Smooth muscle cell (in vitro differentiated cells): ENCODE measurements around the gene PTPRD. TPM values are rescaled to one million over a fixed set of nuclear protein-coding genes. Genes with fewer than 3 reads are reported as not detected.

Source experiments
- DNase-seq: peaks from one replicate; lab custom pipeline; 2025; ENCODE audit not compliant: unreplicated experiment; lab: John Stamatoyannopoulos, UW
- H2AFZ ChIP-seq: fragments of 200-600 bp; sonication (generic); 2 replicates; pipeline ENCODE4 v1.6.0; 2016; ENCODE audit warnings: antibody characterized with exemption, low read depth, mild to moderate bottlenecking
- H3F3A ChIP-seq: fragments of 200-600 bp; sonication (generic); 2 replicates; pipeline ENCODE4 v1.6.0; 2017; ENCODE audit warnings: antibody characterized with exemption, low read depth
- H3K27ac ChIP-seq: fragments of 200-600 bp; sonication (generic); 2 replicates; pipeline ENCODE4 v1.5.1; 2016; ENCODE audit warnings: low read depth, mild to moderate bottlenecking
- H3K27me3 ChIP-seq: fragments of 200-600 bp; sonication (generic); 2 replicates; pipeline ENCODE4 v1.6.1; 2016; ENCODE audit warnings: low read depth, mild to moderate bottlenecking
- H3K36me3 ChIP-seq: fragments of 200-600 bp; sonication (generic); 2 replicates; pipeline ENCODE4 v1.5.1; 2016; ENCODE audit warnings: low read depth
- H3K4me1 ChIP-seq: fragments of 200-600 bp; sonication (generic); 2 replicates; pipeline ENCODE4 v1.5.1; 2016; ENCODE audit warnings: low read depth
- H3K4me2 ChIP-seq: fragments of 200-600 bp; sonication (generic); 2 replicates; pipeline ENCODE4 v1.6.0; 2016; ENCODE audit warnings: mild to moderate bottlenecking
- H3K4me3 ChIP-seq: fragments of 200-600 bp; sonication (generic); 2 replicates; pipeline ENCODE4 v1.5.1; 2016; ENCODE audit warnings: mild to moderate bottlenecking
- H3K79me2 ChIP-seq: fragments of 200-600 bp; sonication (generic); 2 replicates; pipeline ENCODE4 v1.6.0; 2016; ENCODE audit warnings: low read depth, mild to moderate bottlenecking
- H3K9ac ChIP-seq: fragments of 200-600 bp; sonication (generic); 2 replicates; pipeline ENCODE4 v1.6.0; 2016; ENCODE audit warnings: low read depth
- H3K9me3 ChIP-seq: fragments of 200-600 bp; sonication (generic); replicated peaks from 2 replicates; pipeline ENCODE4 v1.5.1; 2016; ENCODE audit warnings: low read depth
- H4K20me1 ChIP-seq: fragments of 200-600 bp; sonication (generic); 2 replicates; pipeline ENCODE4 v1.6.0; 2016; ENCODE audit warnings: low read depth
- CTCF ChIP-seq: fragments of 200-600 bp; sonication (generic); IDR thresholded peaks from 2 replicates; pipeline ENCODE4 v1.5.1; 2017; ENCODE audit warnings: borderline replicate concordance, mild to moderate bottlenecking, antibody characterized with exemption; ENCODE audit not compliant: insufficient read depth, poor library complexity, severe bottlenecking
- WGBS: methylation state at CpG from one replicate; pipeline ENCODE4 v1.1.7; 2016; ENCODE audit warnings: low lambda C conversion rate; 5-methylcytosine and 5-hydroxymethylcytosine counted together
- polyA plus RNA-seq: library from polyadenylated mRNA; unstranded; fragments of >200 nt; fragmentation: Nextera tagmentation; extraction: Ambion mirVana; gene quantifications from 2 replicates; pipeline ENCODE4 v1.2.1, GENCODE V29; 2016
- total RNA-seq: library from RNA; depleted of rRNA; stranded (reverse); fragments of >200 nt; gene quantifications from 2 replicates; pipeline ENCODE4 v1.2.3, GENCODE V29; 2014

Gene PTPRD
- total and polyA plus RNA-seq, 2 experiments from 2014 or later: 6.5 to 61.0 TPM

- H3K79me2 ChIP-seq: no peaks in the 10 kb centered on the region
- TF ChIP-seq CTCF: no peak
- H3K4me2 ChIP-seq: no peak overlapping the region
These were observed 967.8 kb downstream of the PTPRD start for GRCh38 chr9:9645006-9645405.

GRCh38 chr9:9631284-9631683 is 981.5 kb downstream of the PTPRD start:
- Histone ChIP-seq H3K4me1 (no peaks in the 10 kb centered on the region), H3K79me2 (no peaks in the 10 kb centered on the region), H3K4me2 (no peak overlapping the region), H3F3A (no peaks in the 10 kb centered on the region), H3K27me3 (no peaks in the 10 kb centered on the region), H3K9ac (no peak overlapping the region), H3K36me3 (no peaks in the 10 kb centered on the region), H4K20me1 (no peaks in the 10 kb centered on the region), H3K4me3 (no peak overlapping the region), H3K27ac (no peak overlapping the region), H2AFZ (no peak overlapping the region), H3K9me3 (no peaks in the 10 kb centered on the region)
- DNase-seq: no peak
- no peak for TF ChIP-seq CTCF
- 68% methylated on average over 2 of the region's 2 CpGs for WGBS

More at GRCh38 chr9:9645006-9645405, 967.8 kb downstream of the PTPRD start:
- no peaks in the 10 kb centered on the region for H3F3A ChIP-seq
- H2AFZ ChIP-seq: no peak overlapping the region
- 88% methylated on average over 3 of the region's 3 CpGs for WGBS
- no peaks in the 10 kb centered on the region for H4K20me1 ChIP-seq
- no peak for DNase-seq
- no peak overlapping the region for H3K27ac ChIP-seq
- no peaks in the 10 kb centered on the region for H3K4me1 ChIP-seq
- no peak overlapping the region for H3K9ac ChIP-seq
- H3K9me3 ChIP-seq: no peaks in the 10 kb centered on the region
- H3K27me3 ChIP-seq: no peaks in the 10 kb centered on the region
- no peak overlapping the region for H3K4me3 ChIP-seq
- H3K36me3 ChIP-seq: no peaks in the 10 kb centered on the region

- no peak for TF ChIP-seq CTCF
- H3K36me3 ChIP-seq: no peaks in the 10 kb centered on the region
- no peak overlapping the region for H3K4me3 ChIP-seq
- no peaks in the 10 kb centered on the region for H3K9me3 ChIP-seq
- H2AFZ ChIP-seq: no peak overlapping the region
- no peaks in the 10 kb centered on the region for H3K27me3 ChIP-seq
- H3K79me2 ChIP-seq: no peaks in the 10 kb centered on the region
- no peaks in the 10 kb centered on the region for H3K4me1 ChIP-seq
- H4K20me1 ChIP-seq: no peaks in the 10 kb centered on the region
- 96% methylated on average over 5 of the region's 5 CpGs for WGBS
- no peaks in the 10 kb centered on the region for H3F3A ChIP-seq
- H3K27ac ChIP-seq: no peak overlapping the region
- H3K9ac ChIP-seq: no peak overlapping the region
- no peak overlapping the region for H3K4me2 ChIP-seq
- DNase-seq: no peak
These were observed 987.6 kb downstream of the PTPRD start for GRCh38 chr9:9625248-9625647.

- DNase-seq: no peak
- H3K4me2 ChIP-seq: no peak overlapping the region
- H3K4me3 ChIP-seq: no peak overlapping the region
- no peak overlapping the region for H2AFZ ChIP-seq
- no peaks in the 10 kb centered on the region for H3K79me2 ChIP-seq
- H3K4me1 ChIP-seq: no peaks in the 10 kb centered on the region
- H3K27me3 ChIP-seq: no peaks in the 10 kb centered on the region
- no peak for TF ChIP-seq CTCF
- no peak overlapping the region for H3K9ac ChIP-seq
- no peak overlapping the region for H3K27ac ChIP-seq
- no peaks in the 10 kb centered on the region for H3K9me3 ChIP-seq
- H3F3A ChIP-seq: no peaks in the 10 kb centered on the region
- H4K20me1 ChIP-seq: no peaks in the 10 kb centered on the region
- H3K36me3 ChIP-seq: no peaks in the 10 kb centered on the region
- WGBS: 82% methylated on average over 2 of the region's 2 CpGs
These were observed 989.3 kb downstream of the PTPRD start for GRCh38 chr9:9623506-9623905.
